GM19397 (cell line): Measurements from ENCODE around the gene RNPEPL1.
"Not testable (repeated sequence)": the region's sequence is repeated elsewhere in the genome, so short reads cannot be mapped to it uniquely, and the experiment has no call there.

Experiments
- ATAC-seq: cut with Tn5 transposase; IDR thresholded peaks from one replicate; pipeline ENCODE4 v1.9.1; 2021; ENCODE audit warnings: mild to moderate bottlenecking, moderate library complexity; ENCODE audit not compliant: unreplicated experiment

The RNPEPL1 gene

DNA sequence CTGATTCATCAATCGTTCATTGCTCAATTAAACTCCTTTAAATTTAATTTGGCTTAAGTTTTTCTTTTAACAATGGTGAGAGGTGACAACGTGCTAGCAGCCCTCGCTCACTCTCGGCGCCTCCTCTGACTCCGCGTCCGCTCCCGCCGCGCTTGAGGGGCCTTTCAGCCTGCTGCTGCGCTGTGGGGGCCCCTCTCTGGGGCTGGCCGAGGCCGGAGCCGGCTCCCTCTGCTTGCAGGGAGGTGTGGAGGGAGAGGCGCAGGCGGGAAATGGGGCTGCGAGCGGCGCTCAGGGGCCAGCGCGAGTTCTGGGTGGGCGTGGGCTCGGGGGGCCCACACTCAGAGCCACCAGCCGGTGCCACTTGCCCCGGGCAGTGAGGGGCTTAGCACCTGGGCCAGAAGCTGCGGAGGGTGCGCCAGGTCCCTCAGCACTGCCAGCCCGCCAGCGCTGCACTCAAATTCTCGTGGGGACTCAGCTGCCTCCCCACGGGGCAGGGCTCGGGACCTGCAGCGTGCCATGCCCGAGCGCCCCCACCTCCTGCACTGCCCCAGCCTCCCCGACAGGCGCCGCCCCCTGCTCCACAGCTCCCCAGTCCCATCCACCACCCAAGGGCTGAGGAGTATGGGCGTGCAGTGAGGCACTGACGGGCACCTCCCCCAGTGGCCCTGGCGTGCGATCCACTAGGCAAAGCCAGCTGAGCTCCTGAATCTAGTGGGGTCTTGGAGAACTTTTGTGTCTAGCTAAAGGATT, 30.1 kb upstream of the RNPEPL1 start:
- no peak for ATAC-seq

DNA sequence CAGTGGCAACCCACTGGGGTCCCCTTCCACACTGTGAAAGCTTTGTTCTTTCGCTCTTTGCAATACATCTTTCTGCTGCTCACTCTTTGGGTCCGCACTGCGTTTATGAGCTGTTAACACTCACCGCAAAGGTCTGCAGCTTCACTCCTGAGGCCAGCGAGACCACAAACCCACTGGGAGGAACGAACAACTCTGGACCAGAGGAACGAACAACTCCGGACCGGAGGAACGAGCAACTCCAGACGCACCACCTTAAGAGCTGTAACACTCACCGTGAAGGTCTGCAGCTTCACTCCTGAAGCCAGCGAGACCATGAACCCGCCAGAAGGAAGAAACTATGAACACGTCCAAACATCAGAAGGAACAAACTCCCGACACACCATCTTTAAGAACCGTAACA, 29.2 kb upstream of the RNPEPL1 start:
- not testable (repeated sequence) for ATAC-seq

DNA sequence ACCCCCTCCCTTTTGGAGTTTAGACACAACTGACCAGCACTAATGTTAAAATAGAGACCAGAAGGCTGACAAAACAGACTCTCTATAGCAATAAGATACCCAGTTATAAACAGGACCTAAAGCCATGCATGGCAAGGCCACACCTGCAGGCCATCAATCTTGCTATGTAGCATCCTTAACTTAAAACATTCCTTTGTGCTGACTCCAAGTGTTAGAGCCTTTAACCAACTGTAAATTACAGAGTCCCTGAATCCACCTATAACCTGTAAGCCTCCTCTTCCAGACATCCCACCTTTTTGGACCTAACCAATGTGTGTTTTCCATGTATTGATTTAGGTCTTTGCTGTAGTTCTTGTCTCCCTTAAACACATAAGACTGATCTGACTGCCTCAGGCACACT, 28.4 kb upstream of the RNPEPL1 start:
- no peak for ATAC-seq

DNA sequence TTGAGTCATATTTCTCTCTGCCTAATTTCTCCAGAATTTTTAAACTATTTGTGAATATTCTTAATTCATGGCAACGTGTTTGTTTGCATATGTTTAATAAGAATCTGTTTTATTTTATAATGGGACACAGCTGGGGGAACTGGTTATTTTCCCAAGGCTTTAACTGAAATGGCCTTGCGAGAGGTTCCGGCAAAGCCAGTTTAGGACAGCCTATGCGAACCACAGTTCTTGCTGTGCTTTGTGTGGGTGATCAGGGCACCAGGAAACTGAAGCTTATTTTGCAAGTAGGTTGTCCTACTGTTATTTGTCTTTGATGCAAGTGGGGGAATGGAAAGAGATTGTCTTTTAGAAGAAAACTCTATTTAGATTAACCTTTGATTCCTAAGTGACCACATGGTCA, 17.0 kb upstream of the RNPEPL1 start:
- no peak for ATAC-seq

DNA sequence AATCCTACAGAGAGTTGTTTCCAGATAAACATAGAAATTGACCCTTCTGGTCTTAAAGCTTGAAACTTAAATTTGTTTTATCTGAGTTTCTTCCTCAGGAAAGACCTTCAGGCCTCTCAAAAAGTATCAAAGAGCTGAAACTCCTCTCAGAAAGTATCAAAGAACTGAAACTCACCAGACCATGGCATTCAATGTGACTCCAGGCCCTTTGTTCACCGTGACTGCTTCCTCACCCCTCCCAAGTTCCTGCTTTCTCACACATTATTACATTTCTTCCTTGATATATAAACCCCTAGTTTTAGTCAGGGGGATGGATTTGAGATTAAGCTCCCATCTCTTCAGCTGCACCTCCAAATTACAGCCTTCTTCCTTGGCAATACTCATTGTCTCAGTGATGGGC, 16.5 kb upstream of the RNPEPL1 start:
- no peak for ATAC-seq

DNA sequence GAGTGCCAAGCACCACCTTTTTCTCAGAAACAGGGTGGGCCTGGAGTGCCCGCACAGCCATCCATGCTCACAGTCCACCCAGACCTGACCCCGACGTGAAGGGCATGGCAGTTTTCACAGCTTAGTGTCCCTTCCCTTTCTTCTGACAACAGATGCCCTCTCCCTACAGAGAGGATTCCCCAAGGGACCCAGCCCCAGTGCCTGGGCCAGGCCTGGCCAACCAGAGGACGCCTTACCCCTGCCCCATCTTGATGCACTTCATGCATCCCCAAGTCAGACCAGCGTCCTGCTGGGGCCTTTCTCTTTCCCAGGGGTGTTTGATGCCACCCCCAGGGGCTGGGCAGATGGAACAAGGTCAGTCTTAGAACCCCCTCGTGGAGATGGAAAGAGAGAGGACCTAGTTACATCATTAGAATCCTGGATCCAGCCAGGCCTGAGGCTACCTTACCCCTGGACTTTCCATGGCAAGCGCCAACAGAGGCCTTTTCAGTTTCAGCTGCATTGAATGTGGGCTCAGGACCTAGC, 14.3 kb upstream of the RNPEPL1 start:
- no peak for ATAC-seq

DNA sequence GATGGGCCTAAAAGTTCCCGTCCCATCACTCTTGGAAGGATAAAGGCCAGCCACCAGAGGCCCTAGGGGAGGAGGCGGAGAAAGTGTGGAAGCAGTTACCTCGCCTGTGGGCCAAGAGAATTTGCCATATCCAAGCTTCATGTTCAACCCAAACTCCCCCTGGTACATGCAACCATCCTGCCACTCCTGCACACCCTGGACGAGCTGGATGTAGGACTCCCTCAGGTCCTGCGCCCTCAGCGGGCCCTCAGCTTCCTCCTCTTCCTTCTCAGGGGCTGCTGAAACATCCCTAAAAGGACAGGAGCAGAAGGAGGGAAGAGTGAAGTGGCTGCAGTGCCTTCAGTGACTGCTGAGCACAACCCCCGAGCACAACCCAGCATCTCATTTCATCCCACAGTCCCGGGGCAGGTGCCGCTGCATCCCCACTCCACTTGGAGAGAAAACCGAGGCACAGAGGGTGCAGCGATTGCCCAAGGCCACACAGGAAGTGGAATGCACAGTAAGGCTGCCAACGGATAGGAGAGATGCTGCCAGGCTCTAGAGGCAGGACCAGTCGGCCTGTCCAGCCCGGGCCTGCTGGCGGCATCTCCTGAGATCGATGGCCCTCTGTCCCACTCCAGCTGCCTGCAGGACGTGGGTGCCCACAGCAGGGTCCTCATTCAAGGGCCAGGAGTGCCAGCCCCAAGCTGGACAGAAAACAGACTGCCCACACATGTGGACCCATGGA, 13.4 kb upstream of the RNPEPL1 start:
- ATAC-seq, result no peak

DNA sequence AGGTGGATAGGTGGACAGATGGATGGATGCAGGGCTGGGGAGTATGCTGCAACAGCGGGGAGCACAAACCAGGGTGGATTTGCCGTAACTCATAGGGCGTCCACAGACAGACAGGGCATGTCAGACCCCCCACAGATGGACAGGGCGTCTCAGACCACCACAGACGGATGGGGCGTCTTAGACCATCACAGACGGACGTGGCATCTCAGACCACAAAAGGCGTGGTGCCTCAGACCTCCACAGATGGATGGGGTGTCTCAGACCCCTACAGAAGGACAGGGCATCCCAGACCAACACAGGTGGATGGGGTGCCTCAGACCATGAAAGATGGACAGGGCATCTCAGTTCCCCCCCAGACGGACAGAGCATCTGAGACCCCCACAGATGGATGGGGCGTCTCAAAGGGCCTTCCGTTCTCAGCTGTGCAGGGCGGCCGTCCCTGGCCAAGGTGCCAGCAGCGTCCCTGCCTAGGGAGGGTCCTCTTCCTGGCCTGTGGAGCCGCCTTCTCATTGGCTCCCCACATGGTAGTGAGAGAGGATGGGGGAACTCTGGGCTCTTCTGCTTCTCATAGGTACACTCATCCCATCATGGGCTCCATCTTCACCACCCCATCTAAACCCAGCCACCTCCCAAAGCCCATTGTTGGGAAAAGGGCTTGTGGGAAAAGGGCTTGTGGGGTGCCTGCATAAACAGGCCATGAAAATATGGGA, 12.6 kb upstream of the RNPEPL1 start:
- no peak for ATAC-seq

DNA sequence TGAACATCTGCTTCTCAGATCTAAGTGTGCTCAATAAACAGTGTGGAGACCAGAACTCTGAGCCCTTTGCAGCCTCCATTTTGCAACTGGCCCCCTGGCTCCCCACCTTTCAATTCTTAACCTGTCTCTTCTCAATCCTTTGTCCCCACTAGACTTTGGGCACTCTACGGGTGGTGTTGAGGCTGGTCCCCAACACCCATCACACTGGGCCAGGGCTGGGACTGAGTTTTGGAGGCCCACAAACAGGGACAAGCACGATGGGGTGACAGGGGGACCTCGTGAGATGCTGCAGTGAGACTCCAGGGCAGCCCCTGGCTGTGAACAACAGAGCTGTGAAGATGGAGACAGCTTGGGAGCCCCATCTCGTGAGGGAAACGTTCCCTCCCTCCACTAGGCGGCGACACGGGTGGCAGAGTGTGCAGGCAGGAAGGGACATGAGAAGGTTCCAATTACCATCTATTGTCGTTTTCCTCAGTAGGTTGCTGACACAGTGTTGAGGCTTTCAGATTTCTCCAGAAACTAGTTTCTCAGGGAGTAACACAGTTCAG, 11.7 kb upstream of the RNPEPL1 start:
- no peak for ATAC-seq

DNA sequence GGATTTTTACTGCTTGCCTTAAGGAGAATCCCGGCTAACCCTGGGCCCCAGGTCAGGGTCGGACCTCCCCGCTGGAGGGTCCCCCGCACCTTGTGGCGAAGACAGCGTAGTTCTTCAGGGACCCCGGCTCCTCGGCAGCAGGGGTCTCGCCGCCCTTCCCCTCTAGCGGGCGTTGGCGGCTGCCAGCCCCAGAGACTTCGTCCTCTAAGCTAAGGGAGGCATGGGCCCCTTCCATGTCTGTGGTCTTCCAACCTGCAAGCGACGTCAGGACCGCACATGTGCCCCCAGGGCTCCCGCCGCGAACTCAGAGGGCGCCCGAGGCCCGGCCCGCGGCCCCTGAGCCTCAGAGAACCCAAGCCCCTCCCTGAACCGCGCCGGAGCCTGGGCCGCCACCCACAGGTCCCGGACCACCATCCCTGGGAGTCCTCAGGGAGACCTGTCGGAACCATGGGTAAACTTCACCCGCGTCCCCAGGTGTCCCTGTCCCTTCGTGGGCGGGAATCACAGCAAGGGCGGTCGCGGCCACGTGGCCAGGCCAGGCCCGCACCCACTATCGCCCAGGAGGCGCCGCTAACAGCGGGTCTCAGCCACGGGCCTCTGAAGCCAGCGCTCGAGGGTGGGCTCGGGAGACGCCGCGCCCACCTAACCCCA, 11.1 kb upstream of the RNPEPL1 start:
- ATAC-seq, result no peak

DNA sequence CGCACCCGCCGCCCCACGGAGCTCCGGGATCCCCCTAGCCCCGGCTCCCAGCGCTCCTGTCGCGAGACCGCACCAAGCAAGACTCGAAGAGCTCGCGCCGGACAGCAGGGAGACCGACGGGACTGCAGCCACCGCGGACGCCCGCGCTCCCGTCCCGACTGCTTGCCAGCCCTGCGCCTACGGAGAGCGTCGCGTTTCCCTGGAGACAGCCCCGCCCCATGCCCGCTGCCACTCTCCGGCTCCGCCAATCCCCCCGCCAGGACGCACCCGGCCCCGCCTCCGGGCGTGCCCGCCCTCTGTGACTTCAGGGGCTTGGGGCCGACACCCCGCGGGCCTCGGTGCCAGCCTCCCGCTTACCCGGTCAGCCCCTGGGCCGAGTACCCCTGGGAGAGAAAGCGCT, 10.5 kb upstream of the RNPEPL1 start, which contains the start of gene ANKMY1:
ANKMY1 (minus strand) TSS at position 181 of the 400 bp plus-strand sequence. CDS start 653 bp downstream, outside the sequence.
- no peak for ATAC-seq

DNA sequence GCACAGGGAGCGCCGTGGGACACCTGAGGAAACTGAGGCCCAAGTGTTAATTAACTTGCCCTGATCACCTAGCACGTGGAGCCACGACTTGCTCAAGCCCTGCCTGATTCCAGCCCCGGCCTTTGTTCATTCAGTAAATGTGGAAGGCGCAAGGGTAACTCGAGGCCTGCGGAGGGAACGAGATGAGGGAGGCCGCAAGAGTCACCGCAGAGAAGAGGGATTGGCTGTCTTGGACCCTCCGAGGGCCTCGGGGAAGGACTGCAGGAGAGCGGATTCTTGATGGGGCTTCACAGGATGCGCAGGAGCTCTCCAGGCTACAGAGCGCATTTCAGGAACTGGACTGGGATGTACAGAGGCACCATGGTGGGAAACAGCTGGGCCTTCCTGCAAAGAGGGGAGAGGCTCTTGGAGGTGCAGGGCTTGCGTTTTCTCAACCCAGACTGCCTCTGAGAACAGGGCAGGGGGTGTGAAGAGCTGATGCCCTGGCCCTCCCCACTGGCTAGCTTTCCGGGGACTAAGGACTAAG, 10.0 kb upstream of the RNPEPL1 start:
- no peak for ATAC-seq

DNA sequence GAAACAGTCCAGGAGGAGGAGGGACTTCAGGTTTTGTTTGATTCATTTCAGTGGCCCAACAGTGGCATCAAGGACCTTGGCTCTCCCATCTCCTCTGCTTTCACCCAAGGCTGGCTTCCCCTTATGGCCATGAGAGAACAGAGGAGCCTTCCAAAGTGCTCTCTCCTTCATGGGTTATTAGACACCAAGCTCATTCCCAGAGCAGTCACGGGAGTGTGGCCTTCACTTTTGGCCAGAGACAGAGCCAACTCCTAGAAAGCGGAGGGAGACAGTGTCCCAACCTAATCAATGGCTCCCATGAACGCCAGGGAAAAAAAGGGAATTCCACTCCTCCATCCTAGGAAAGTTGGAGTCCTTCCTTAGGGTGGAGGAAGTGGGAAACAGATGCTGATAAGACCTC, 9.0 kb upstream of the RNPEPL1 start:
- no peak for ATAC-seq

DNA sequence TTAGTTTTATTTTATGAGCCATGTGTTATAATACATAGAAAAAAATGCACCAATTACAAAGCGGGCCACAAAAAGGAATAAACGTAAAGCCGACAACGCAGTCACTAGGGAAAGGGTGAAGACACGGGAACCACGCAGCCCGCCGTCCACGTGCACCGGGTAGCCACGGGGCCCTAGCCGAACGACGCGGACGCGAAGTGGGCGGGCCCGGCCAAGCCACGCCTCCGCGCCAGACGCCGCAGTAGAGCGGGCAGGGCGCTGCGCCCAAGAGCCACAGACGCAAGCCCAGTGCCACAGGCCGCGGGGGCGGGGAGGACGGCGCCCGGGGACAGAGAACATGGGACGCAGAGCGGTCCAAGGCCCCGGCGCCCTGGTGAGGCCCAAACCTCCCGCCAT, 8.2 kb upstream of the RNPEPL1 start, which contains the start of gene DUSP28:
DUSP28 (plus strand) TSS at position 274 of the 396 bp plus-strand sequence. CDS start 328 bp downstream, outside the sequence.
- peak; percentile 56 for ATAC-seq

DNA sequence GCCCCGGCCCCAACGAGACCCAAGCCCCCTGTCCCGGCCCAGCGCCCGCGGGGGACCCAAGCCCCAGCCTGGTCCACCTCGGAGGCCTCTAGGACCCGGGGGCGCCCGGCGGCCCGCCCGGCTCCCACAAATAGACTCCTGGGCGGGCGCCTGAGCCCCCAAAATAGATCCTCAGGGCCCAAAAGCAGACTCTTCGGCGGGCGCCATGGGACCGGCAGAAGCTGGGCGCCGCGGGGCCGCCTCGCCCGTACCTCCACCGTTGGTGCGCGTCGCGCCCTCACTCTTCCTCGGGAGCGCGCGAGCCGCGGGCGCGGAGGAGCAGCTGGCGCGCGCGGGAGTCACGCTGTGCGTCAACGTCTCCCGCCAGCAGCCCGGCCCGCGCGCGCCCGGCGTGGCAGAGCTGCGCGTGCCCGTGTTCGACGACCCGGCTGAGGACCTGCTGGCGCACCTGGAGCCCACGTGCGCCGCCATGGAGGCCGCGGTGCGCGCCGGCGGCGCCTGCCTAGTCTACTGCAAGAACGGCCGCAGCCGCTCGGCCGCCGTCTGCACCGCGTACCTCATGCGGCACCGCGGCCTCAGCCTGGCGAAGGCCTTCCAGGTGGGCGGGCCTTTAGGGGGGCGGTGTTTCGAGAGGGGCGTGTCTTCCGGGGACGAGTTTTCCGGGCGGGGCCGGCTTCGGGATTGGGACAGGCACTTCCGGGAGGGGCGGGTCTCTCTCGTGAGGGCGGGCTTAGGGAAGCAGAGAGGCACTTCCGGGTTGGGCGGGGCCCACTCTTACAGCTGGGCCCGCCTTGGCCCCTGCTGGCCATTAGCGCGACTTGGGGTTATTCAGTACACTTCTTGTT, 7.6 kb upstream of the RNPEPL1 start:
- peak; percentile 57 for ATAC-seq

DNA sequence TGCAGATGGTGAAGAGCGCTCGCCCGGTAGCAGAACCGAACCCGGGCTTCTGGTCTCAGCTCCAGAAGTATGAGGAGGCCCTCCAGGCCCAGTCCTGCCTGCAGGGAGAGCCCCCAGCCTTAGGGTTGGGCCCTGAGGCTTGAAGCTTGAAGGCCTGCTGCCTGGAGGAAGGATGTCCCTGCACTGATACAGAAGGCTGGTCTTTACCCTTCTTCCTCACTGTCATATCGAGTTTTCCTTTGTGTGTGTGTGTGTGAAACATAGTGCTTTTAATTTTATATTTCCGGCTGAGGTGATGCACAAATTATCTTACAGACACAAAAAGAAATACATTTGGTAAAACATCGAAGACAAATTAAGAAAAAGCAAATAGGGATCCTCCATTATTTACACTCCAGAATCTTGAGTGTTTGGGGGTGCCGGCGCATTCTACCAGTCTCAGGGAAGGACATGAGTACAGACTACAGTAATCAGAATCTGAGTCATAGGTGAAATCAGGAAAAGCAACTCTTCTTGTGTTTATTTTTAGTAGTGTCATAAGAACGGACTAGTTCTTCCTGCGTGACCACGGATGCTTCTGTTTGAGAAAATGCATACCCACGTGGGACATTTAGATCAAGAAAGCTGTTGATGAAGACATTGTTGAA, 6.8 kb upstream of the RNPEPL1 start:
- peak; percentile 4 for ATAC-seq

DNA sequence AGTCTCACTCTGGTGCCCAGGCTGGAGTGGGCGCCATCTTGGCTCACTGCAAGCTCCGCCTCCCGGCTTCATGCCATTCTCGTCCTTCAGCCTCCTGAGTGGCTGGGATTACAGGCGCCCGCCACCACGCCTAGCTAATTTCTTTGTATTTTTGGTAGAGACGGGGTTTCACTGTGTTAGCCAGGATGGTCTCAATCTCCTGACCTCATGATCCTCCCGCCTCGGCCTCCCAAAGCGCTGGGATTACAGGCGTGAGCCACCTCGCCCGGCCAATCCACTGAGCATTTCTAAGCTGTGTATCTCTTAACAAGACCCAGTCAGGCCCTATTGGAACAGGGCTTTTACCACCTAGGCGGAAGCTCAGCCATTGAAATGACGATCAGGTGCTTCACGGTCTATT, 5.1 kb upstream of the RNPEPL1 start:
- ATAC-seq, result not testable (repeated sequence)

DNA sequence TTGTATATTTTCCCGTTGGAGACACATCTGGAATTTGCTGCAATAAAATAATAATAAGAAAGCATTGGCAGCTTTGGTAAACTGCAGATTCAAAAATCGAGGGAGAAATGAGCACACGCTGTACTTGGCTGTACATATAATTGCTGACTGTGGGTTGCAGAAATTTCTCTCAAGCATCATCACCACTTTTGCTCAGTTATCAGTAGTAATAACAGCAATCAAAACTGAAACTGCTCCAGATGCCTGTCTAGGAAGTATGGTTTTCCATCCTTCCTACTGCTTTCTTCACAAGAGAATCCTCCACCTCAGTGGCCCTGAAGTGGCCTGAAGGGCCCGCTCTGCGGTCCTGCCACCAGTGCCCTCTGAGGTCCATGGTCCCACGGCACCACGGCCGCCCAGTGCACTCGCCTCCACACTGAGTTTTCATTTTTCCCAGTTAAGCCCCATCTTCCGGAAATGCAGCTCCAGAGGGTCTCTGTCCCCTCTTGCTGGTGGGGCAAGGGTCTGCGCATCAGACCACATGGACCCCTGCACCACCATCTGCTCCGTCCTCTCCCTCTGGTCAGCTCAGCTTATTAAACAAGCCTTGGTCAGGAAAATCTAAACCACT, 4.2 kb upstream of the RNPEPL1 start:
- no peak for ATAC-seq
